GM21367 (cell line): Measurements from ENCODE around the gene TTN.

Experiments used
- ATAC-seq: cut with Tn5 transposase; IDR thresholded peaks from one replicate; pipeline ENCODE4 v1.9.1; 2021; ENCODE audit not compliant: unreplicated experiment

Gene TTN

GRCh38 chr2:178819147-178819875 is 12.1 kb upstream of the TTN start:
- no peak for ATAC-seq

- ATAC-seq: no peak
Measured at GRCh38 chr2:178811901-178812300, 4.7 kb upstream of the TTN start.

- ATAC-seq: no peak
Measured at GRCh38 chr2:178811045-178811444, 3.8 kb upstream of the TTN start.

DNA sequence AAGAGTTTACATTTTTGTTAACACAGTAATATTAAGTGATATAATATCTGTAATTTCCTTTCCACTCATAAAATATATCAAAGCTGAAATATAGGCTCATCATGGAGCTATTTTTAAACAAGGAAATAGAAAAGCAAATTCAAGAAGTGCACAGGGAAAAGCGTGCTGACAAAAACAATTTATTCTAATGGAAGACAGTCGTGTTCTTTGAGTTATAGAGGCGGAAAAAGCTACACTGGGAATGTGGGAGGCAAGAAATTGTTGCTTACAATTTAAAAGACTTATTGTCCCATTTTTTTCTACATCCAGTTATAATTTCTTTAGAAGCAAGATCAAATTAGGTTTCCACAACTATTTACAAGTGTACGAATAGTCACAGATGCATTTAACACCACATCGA is 3.2 kb upstream of the TTN start:
- no peak for ATAC-seq

DNA sequence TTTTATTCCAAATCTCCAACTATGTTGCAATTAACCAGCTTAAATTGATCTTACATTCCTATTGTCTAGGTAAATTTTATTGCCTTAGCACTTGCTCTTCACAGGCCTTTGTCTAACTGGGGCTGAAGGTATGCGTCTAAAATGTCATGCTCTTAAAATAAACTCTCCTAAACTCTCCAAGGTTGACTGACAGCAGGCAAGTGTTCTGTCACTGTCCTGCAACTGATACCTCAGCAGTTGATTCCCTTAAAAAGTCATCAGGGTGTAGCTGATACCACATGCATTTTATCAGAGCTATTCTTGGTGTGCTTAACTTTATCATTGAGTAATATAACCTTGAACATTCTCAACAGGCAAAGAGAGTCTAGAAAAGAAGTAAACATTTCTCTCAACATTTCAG is 680 bp downstream of the TTN start:
- no peak for ATAC-seq

DNA sequence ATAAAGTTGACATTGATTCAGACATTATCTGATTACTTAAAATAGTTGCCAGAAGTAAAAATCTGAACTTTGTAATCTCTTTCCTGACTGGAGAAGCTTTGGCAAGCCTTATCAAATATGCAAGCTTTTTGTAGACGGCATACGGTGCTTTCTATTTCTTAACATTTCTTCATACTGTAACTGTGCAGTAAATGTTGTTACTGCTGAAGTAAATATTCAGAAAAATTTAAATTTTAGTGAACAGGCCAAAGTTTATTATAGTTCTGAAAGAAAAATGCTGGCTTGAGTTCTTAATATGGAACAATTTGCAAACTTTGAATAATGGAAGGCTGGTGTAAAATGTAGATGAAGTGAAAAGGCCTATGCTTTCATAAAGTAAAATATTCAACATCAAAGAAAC is 1.8 kb downstream of the TTN start:
- ATAC-seq: no peak

GRCh38 chr2:178804791-178805190 is 2.4 kb downstream of the TTN start:
- ATAC-seq: peak; percentile 91

- ATAC-seq: no peak
Measured at GRCh38 chr2:178800510-178800909, 6.7 kb downstream of the TTN start.

GRCh38 chr2:178799305-178799704 is 7.9 kb downstream of the TTN start:
- ATAC-seq: no peak

DNA sequence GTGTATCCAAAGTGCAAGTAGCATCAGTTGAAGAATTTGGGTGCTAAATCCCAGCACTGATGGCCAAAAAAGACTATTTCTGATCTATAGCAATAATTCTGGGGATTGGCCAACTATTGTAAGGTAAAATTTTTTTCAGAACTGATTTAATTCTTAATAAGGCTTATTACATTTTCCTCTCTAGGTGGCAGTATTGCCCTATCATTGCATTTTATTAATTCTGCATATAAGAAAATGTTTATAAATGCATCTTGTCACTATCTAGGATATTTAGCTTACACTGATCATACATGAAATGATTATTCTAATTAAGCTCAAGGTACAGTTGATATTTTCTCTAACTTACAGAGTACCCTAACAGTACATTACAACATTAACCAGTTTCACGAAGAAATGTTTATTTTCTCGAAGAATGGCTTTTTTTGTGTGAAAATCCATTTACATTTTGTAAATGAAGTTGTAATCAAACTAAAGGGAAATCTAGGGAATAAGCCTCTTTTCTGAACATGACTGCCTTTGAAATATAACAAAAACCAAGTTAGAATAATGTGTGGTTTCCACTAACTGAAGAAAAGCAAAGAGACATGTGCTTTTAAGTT is 11.0 kb downstream of the TTN start:
- ATAC-seq: no peak

DNA sequence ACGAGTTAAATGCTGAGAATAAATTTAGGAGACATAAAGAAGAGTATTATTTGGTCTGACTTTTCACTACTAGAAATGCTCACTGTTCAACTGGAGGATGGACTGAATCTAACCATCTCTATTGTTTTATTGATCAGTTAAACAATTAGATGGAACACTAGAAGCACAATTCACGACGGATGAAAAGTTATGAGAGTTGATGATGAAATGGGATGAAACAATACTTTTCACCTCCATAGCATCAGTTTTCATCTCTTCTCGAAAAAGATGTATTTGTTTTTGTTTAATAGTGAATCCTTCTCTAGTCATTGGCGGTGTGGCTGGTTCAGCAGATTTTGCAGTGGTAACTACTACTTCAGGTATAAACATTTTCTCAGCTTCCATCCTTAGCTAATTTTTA is 19.3 kb downstream of the TTN start:
- no peak for ATAC-seq

- ATAC-seq: no peak
Measured at GRCh38 chr2:178787155-178787554, 20.1 kb downstream of the TTN start.

- no peak for ATAC-seq
Measured at GRCh38 chr2:178783889-178784288, 23.3 kb downstream of the TTN start.

DNA sequence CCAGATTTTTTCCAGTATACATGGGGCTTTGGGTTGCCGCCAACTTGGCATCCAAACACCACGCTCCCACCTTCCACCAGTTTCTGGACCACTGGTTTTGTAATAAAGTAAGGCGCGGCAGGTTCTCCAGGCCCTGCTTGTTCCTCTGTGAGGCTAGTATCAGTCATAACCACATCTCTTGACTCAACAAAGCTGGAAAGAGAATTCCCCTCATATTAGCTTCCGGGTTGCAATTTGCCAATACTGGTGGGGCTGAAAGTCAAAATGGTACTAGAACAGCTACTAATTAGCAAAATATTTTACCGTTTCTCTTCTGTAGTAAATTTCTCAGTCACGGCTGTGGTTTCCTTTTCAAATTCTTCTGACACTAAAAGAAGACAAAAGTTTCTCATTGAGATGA is 25.0 kb downstream of the TTN start:
- no peak for ATAC-seq

DNA sequence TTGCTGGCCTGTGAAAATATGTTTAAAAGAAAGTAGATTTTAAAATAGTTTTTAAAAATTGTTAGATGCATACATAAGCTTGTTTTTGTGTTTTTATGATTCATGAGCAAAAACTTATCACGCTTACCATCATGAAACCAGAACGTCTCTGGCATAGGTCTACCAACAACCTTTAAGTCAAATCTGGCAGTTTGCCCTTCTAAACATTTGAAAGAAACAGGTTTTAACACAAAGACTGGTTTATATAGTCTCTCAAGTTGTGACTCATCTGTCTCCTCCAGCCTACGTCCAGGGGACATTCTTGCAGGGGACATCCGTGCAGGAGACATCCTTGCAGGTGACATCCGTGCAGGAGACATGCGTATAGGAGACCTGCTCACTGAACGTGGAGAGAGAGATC is 29.6 kb downstream of the TTN start:
- no peak for ATAC-seq

GRCh38 chr2:178776751-178777150 is 30.5 kb downstream of the TTN start:
- no peak for ATAC-seq

GRCh38 chr2:178775975-178776374 is 31.2 kb downstream of the TTN start:
- ATAC-seq: no peak

DNA sequence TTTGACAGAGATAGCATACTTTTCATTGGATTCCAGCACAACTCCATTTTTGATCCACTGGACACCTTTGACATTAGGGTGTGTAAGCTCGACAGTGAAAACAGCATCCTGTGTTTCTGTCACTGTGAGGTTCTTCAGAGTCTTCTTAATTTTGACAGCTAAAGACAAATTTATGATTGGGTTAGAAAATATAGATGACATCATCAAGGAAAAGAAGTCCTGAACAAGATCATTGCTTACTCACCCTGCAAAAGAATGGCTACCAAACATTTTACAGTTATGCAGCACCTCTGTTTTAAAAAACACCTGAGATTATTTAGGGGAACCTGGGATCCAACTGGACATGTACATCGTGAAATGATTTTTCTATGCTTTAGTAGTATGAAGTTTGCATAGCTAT is 36.7 kb downstream of the TTN start:
- ATAC-seq: no peak

DNA sequence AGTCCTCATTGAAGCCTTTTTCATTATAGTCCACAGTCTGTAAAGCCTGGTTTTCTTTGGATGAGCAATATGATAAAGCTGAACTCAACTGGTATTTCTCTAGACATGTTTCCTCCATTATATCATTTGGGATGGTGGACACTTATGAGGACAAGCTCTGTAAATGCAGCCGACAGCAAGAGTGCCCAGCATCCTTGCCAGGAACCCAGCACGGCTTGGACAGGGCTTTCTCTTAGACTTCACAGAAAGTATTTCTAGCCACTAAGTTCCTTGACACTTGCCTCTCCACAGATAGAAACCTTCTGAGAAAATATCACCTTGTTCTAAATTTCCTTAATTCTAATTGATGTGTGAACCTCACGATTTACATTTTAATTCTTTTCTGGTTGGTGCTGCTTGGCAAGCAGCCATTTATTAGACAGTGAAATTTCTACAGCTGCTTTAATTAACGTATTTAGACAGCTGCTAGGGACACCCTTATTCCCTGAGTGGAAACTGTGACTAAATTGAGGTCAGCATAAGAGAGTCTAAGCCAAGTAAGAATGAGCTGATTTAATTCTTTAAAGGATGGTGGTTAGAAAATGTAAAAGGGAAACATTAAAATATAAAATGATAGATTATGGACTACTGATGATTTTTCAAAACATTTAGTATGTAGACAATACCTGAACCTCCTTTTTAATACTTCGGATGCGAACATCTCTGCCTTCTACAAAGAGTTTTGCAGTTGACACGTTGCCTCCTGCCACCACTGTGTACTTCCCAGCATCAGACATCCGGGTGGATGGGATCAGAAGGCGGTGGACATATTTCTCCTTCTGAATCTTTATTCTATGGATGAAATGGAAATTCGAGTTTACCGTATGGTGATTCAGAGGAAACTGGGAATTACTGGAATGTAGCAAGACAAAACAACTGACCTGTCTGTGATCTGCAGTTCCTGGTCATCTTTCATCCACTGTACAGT is 39.8 kb downstream of the TTN start:
- no peak for ATAC-seq

GRCh38 chr2:178764097-178764496 is 43.1 kb downstream of the TTN start:
- ATAC-seq: no peak

- ATAC-seq: peak; percentile 78
Measured at GRCh38 chr2:178761759-178762371, 45.4 kb downstream of the TTN start.
